KBM-7 (cell line): ENCODE results near the gene IGSF5.

ENCODE experiments used
- DNase-seq: peaks from one replicate; pipeline ENCODE4 v3.0.0-alpha.2; 2015
- in situ Hi-C: fragments of 300-500 bp; cut with MboI; formaldehyde crosslinking; loops from 2 replicates; pipeline ENCODE4 v1.14.3; 2020; ENCODE audit warnings: low sequenced_read_pairs, low pct_unique_long_range_greater_than_20kb, mixed read lengths

The IGSF5 gene

DNA sequence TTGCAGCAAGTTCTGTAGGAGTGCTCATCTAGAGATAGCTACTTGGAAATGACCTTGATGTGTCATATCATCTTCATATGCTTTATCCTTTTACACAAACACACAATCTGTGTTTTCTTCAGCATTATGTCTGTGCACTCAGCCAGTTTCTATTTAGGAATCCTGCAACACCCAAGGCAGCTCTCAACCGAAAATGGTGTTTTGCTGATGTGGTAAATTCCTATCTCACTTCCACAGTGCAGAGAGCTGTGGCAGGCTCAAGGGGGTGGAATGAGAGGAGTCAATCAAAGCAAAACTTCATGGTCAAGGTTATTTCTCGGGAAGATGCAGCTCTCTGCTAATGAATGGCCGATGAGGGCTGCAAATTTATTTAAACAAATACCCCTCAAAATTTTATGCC, 59.3 kb downstream of the IGSF5 start:
- DNase-seq: no peak
- in situ Hi-C loops: no loop called here

DNA sequence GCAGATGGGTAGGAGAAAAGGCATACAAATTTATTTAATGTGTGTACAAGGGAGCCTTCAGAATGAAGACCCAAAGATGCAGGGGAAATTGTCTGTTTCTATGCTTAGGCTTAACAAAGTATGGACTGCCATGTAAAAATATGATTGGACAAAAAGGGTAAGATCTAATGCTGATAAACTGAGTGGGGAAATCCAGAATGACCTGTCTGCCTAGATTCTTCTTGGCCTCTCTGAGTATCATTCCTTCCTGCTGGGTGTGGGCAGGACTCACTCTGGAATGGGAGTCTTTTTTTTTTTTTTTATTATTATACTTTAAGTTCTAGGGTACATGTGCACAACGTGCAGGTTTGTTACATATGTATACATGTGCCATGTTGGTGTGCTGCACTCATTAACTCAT, 61.0 kb downstream of the IGSF5 start:
- DNase-seq: no peak
- in situ Hi-C loops: no loop called here

DNA sequence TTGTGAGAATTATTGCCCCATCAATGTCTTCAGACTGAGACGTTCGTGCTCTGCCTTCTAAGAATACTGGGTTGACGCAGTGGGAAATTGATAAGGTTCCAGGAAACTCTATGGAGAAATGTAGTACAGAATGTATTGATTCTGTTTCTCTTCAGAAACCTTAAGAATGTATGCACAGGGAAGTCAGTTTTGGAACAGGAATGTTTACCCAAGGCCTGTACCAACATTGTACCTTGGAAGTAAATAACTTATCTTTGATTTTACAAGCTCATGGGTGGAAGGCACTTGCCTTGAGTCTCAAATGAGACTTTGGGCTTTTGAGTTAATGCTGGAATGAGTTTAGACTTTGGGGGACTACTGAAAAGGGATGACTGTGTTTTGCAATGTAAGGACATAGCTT, 62.8 kb downstream of the IGSF5 start:
- in situ Hi-C loops: no loop called here

DNA sequence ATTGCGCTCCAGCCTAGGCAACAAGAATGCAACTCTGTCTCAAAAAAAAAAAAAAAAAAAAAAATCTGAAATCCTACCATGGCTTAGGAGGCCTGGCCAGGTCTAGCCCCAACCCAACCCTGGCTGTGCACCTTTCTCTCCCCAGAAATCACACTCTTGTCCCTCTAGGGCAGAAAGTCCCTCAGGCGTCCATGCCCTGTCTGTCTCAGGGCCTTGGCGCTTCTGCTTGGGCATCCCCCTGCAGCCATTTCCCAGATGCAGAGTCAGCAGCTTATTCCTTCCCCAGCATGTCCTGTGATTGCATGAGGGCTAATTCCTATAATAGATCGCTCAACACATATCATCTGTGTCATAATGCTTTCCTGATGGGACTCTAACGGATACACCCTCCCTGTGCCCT, 65.0 kb downstream of the IGSF5 start:
- no peak for DNase-seq
- in situ Hi-C loops: no loop called here

More for the DNA sequence above, 62.8 kb downstream of the IGSF5 start:
- DNase-seq: no peak

DNA sequence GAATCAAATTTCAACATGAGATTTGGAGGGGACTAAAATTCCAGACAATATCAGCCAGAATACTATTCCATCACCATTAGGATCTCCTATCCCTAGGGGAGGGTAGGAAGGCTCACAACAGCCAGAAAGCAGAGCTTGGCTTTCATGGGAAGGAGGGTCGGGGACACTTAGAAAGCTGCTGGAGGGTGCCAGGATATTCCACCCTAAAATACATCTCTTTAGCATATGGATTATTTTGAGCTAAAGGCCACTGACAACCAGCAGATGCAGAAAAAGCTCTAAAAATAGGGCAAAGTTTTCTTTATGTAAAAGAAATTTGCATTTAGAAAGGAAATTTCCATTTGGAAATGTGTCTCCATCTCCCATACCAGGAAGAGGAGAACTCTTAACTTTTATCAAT, 68.0 kb downstream of the IGSF5 start:
- in situ Hi-C loops: no loop called here
- DNase-seq: no peak

GRCh38 chr21:39818557-39818956, 73.6 kb downstream of the IGSF5 start:
- in situ Hi-C loops: no loop called here
- no peak for DNase-seq

DNA sequence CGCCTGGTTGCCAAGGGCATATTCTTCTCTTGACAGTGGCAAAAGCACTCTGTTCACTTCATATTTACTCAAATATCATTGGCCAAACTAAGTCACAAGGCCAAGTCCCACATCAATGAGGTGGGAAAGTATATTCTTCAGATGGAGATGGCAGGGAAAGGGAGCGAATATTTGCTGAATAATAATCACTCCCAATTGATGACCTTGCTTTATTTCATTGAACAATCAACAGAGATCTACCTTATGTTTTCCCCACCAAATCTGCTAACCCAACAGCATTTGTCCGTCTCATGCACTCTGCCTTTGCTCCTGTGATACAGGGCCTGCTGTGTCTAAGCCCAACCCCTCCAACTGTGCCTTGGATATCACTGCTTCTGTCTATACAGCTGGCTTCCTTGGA, 77.1 kb downstream of the IGSF5 start:
- in situ Hi-C loops: no loop called here

DNA sequence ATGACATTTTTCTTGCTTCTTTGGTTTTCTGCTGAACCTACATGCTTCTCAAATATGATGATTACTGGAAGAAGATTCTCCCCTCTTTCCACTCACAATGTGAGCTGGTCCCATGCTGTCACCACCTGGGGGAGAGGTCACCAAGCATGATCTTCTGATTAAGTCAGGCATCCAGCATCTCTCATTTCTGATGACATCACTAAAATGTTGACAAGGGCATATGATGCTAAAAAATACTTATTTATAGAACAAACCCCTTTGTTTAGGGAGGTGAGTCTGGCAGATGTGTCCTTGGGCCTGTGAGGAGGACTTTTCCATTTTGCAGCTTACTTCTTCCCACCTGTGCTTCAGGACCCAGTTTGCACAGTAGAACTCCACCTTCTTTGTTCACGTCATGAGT, 80.3 kb downstream of the IGSF5 start:
- in situ Hi-C loops: no loop called here
- no peak for DNase-seq

More for the DNA sequence above, 77.1 kb downstream of the IGSF5 start:
- no peak for DNase-seq

DNA sequence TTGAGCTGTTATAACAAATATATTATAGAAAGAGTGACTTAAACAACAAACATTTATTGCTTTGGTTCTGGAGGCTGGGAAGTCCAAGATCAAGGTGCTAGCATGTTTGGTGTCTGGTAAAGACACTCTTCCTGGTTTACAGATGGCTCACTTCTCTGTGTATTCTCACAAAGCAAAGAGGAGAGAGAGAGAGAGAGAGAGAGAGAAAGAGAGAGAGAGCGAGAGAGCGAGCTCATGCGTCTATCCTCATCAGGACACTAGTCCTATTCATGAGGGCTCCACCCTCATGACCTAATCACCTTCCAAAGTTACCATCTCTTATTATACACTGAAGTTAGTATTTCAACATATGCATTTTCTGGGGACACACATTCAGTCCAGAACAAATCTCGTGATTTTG, 89.6 kb downstream of the IGSF5 start:
- in situ Hi-C loops: no loop called here
- no peak for DNase-seq

DNA sequence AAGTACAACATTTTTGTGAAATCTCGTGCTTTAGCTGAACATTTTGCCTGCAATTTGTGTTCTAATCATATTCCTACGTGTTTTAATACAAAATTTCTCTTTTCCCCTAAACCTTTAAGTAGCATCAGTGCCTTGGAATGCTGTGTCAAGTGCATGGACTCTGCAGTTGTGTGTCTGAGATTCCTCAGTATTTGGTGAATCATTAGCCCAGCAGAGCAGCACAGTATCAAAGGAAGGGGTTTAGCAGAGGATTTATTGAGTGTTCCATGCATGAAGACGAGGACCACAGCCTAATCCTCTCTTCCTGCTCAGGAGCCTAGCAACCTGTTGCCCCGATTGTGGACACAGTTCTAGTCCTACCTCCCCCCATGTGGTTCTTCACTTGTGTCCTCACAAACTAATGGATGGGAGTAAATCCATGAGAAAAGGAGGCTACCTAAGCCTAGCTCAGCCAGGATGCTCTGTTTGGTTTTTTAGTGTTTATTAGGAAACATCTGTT, 92.9 kb downstream of the IGSF5 start:
- DNase-seq: no peak
- in situ Hi-C loops: no loop called here

DNA sequence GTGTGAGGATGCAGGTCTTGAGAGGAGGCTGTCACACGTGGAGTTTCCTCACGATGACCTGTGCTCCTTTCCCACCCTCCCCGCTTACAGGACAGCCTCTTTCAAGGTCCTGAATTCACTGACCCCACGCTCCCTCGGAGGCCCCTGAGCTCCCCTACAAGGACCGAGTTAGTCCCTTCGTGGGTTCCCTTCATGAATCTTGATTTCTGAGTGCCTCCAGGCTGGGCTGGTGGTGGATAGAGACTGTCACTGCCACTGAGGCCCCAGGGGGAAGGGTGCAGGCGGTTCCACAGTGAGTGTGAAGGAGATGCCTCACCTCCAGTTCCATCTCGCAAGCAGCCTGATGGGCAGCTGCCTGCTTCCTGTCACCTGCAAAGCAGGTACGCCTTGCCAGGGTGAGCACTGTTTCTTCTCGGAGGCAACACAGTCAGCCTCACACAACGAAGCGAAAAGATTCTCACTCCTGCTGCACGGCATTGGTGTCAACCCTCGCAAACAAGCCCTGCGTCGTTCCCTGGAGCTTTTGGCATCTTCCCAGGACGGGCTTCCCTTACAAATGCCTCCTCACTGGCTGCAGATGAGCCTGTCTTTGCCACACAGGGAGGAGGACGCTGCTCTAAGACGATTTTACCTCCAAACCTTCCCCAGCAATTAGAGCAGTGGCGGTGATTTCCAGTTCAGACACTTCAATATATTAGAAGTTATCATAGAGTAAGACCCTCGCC, 95.6 kb downstream of the IGSF5 start:
- no peak for DNase-seq
- in situ Hi-C loops: no loop called here

DNA sequence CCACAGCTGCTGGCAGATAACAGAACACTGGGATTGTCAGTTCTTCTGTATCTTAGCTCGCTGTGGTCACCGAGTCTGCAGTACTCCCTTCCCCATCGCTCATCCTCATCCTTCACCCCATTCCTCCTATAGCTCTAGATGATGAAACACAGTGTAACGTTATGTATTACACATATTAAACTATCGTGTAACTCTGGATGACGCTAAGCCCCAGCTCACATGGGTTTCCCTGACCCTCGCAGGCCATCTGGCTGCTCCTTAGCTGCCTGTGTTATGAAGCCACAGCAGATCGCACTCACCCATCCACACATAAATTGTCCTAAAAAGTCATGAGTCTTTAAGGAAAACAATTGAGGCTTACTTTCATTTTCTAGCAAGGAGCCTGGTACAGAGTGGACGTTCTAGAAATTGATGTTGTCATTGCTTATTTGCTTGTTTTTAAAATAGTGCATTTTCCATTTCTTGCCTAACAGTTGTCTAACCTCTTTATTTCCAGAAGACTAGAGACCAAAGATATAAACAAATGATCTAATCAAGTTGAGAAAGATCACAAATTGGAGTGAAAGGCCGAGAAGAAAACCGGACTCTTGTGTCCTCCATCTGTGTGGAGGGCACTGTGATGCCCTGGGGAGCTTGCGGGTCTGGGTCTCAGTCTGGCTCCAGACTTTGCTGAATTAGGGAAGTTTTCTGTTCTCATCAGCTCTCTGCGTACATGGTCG, 97.9 kb downstream of the IGSF5 start:
- no peak for DNase-seq
- in situ Hi-C loops: no loop called here

DNA sequence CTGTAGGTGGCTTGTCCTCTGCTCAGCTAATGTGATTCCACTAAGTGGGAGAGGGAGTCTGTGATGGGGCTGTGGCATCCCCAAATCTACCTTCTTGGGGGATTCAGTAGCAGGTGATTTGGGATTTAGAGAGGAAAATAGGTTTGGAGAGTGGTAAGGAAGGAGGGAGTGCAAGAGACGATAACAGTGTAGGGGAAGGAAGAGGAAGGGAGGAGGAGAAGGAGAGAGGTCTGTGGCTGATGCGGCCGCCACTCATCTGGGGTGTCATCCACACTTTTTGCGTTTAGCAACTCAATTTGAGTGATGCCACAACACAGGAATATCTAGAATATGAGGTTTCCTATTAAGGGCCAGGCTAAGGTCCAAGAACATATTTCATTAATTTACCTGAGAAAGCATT, 98.5 kb downstream of the IGSF5 start:
- in situ Hi-C loops: no loop called here
- DNase-seq: no peak

GRCh38 chr21:39843916-39844315, 98.9 kb downstream of the IGSF5 start:
- in situ Hi-C loops: no loop called here
- DNase-seq: no peak

- no peak for DNase-seq
- in situ Hi-C loops: no loop called here
Measured at GRCh38 chr21:39845571-39846130, 100.7 kb downstream of the IGSF5 start.

DNA sequence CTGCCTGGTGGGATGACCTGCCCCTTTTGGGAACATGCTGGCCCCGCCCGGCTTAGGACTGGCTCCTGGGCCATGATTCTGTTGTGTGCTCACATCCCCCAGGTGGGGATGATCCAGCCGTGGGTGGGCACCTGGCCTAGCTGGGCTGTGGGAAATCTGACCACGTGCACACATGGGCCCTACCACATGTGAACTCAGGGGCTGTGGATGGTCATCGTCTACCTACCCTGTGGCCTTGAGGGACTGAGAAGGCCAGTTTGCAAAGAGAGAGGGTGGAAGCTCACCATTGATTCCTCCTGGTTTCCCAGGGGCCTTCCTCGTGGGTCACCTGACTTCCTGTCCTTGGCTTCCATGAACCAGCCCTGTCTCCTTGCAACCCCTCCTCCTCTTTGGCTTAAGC, 102.9 kb downstream of the IGSF5 start:
- DNase-seq: no peak
- in situ Hi-C loops: no loop called here

DNA sequence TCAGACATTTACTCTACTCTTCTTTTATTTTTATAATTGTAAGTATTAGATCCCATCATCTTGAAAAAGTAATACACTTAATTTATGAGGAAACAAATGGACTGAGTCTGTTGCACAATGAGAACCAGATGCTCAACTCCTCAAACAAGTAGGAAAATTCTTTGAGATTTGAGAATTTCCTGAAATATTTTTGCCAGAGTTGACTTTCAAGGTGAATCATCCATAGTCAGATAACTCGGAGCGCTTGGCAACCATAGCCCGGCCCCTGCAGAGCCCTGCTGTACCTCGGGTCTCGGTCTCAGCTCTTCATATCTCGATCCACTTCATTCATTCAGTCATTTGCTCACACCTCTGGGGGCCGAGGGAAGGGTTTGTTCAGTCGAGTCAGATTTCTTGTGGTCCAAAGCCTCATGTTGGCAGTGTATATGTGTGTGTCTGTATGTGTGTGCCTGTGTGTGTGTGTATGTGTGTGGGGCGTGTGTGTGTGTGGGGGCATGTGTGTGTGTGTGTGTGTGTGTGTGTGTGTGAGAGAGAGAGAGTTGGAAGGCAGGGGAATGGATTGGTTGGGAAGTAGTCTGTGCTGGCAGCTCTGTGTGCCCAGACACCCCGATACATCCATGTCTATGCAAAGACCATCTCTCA, 104.2 kb downstream of the IGSF5 start:
- no peak for DNase-seq
- in situ Hi-C loops: no loop called here

- in situ Hi-C loops: no loop called here
- no peak for DNase-seq
Measured at GRCh38 chr21:39850333-39850732, 105.3 kb downstream of the IGSF5 start.

- in situ Hi-C loops: no loop called here
Measured at GRCh38 chr21:39851002-39851618, 106.1 kb downstream of the IGSF5 start.

More at GRCh38 chr21:39851002-39851618, 106.1 kb downstream of the IGSF5 start:
- DNase-seq: no peak
